Loucy (cell line): ENCODE results near the gene POU2AF2.

Experiments used
- H2AFZ ChIP-seq: fragments of 200-600 bp; sonication (generic); 2 replicates; pipeline ENCODE4 v1.6.0; 2016; ENCODE audit warnings: antibody characterized with exemption, mild to moderate bottlenecking, low read length, moderate library complexity
- H3F3A ChIP-seq: fragments of 200-600 bp; 2 replicates; pipeline ENCODE4 v1.6.0; 2016; ENCODE audit warnings: antibody characterized with exemption, low read depth, mild to moderate bottlenecking
- H3K27me3 ChIP-seq: fragments of 200-600 bp; sonication (generic); 2 replicates; pipeline ENCODE4 v1.6.1; 2014; ENCODE audit warnings: low read length, mild to moderate bottlenecking; ENCODE audit not compliant: insufficient read depth, poor library complexity, severe bottlenecking
- H3K36me3 ChIP-seq: fragments of 200-600 bp; sonication (generic); 2 replicates; pipeline ENCODE4 v1.6.1; 2016; ENCODE audit warnings: low read length; ENCODE audit not compliant: insufficient read depth
- H3K4me1 ChIP-seq: fragments of 200-600 bp; sonication (generic); 2 replicates; pipeline ENCODE4 v1.5.1; 2014; ENCODE audit warnings: low read length, mild to moderate bottlenecking; ENCODE audit not compliant: insufficient read depth, poor library complexity, severe bottlenecking
- H3K4me2 ChIP-seq: fragments of 200-600 bp; sonication (generic); 2 replicates; pipeline ENCODE4 v1.6.0; 2014; ENCODE audit warnings: antibody characterized with exemption, low read length, low read depth, mild to moderate bottlenecking; ENCODE audit not compliant: poor library complexity, severe bottlenecking
- H3K4me3 ChIP-seq: fragments of 200-600 bp; sonication (generic); 2 replicates; pipeline ENCODE4 v1.5.1; 2014; ENCODE audit warnings: low read length, mild to moderate bottlenecking, mixed read lengths; ENCODE audit not compliant: poor library complexity, severe bottlenecking
- H3K79me2 ChIP-seq: fragments of 200-600 bp; sonication (generic); 2 replicates; pipeline ENCODE4 v1.6.1; 2014; ENCODE audit warnings: low read length; ENCODE audit not compliant: insufficient read depth
- H3K9ac ChIP-seq: fragments of 200-600 bp; sonication (generic); 2 replicates; pipeline ENCODE4 v1.6.0; 2014; ENCODE audit warnings: mild to moderate bottlenecking, low read depth, low read length, moderate library complexity; ENCODE audit not compliant: poor library complexity, severe bottlenecking
- H3K9me2 ChIP-seq: fragments of 200-600 bp; sonication (generic); replicated peaks from 2 replicates; pipeline ENCODE4 v1.6.1; 2016; ENCODE audit warnings: low read depth, low read length, mixed read lengths
- H3K9me3 ChIP-seq: fragments of 200-600 bp; sonication (generic); 2 replicates; pipeline ENCODE4 v1.6.1; 2014; ENCODE audit warnings: mild to moderate bottlenecking, antibody characterized with exemption, low read length, low read depth; ENCODE audit not compliant: insufficient read depth
- H4K20me1 ChIP-seq: fragments of 200-600 bp; sonication (generic); 2 replicates; pipeline ENCODE4 v1.6.0; 2014; ENCODE audit warnings: antibody characterized with exemption, low read length, mild to moderate bottlenecking; ENCODE audit not compliant: insufficient read depth, poor library complexity, severe bottlenecking
- CTCF ChIP-seq: fragments of 200-600 bp; sonication (generic); conservative IDR thresholded peaks from 2 replicates; pipeline ENCODE4 v1.5.1; 2014; ENCODE audit warnings: mild to moderate bottlenecking, antibody characterized with exemption, low read length
- EZH2phosphoT487 ChIP-seq: fragments of 200-600 bp; IDR thresholded peaks from 2 replicates; pipeline ENCODE4 v1.6.1; 2018; ENCODE audit warnings: antibody characterized with exemption, mild to moderate bottlenecking, moderate library complexity, borderline replicate concordance

The POU2AF2 gene

GRCh38 chr11:111250936-111251335 lies 5.4 kb downstream of the POU2AF2 start:
- no peaks in the 10 kb centered on the region for H3K79me2 ChIP-seq
- no peaks in the 10 kb centered on the region for H3K4me1 ChIP-seq
- no peaks in the 10 kb centered on the region for H4K20me1 ChIP-seq
- H3K9ac ChIP-seq, result no peak overlapping the region
- H3K9me3 ChIP-seq, result no peaks in the 10 kb centered on the region
- no peaks in the 10 kb centered on the region for H3F3A ChIP-seq
- no peak overlapping the region for H2AFZ ChIP-seq
- H3K9me2 ChIP-seq, result no peaks in the 10 kb centered on the region
- H3K36me3 ChIP-seq, result no peaks in the 10 kb centered on the region
- no peak overlapping the region for H3K4me3 ChIP-seq
- TF ChIP-seq CTCF (no peak), EZH2phosphoT487 (no peak)
- H3K27me3 ChIP-seq, result peaks cover 6% of the 10 kb centered on the region
- no peak overlapping the region for H3K4me2 ChIP-seq

GRCh38 chr11:111253131-111253530 lies 7.6 kb downstream of the POU2AF2 start:
- H3K27me3 ChIP-seq, result peaks cover 6% of the 10 kb centered on the region
- no peaks in the 10 kb centered on the region for H3K4me1 ChIP-seq
- H2AFZ ChIP-seq, result no peak overlapping the region
- no peak overlapping the region for H3K9ac ChIP-seq
- no peaks in the 10 kb centered on the region for H3K9me3 ChIP-seq
- H3K4me3 ChIP-seq, result no peak overlapping the region
- no peaks in the 10 kb centered on the region for H3F3A ChIP-seq
- H3K4me2 ChIP-seq, result no peak overlapping the region
- no peak for TF ChIP-seq EZH2phosphoT487
- no peak for TF ChIP-seq CTCF
- no peaks in the 10 kb centered on the region for H3K9me2 ChIP-seq
- no peaks in the 10 kb centered on the region for H3K79me2 ChIP-seq
- no peaks in the 10 kb centered on the region for H3K36me3 ChIP-seq
- no peaks in the 10 kb centered on the region for H4K20me1 ChIP-seq

- Histone ChIP-seq H2AFZ (no peak overlapping the region), H3F3A (no peaks in the 10 kb centered on the region), H3K9me2 (no peaks in the 10 kb centered on the region), H3K27me3 (peaks cover 6% of the 10 kb centered on the region), H3K4me2 (no peak overlapping the region), H3K36me3 (no peaks in the 10 kb centered on the region), H3K4me3 (no peak overlapping the region), H3K4me1 (no peaks in the 10 kb centered on the region), H4K20me1 (no peaks in the 10 kb centered on the region), H3K9me3 (no peaks in the 10 kb centered on the region), H3K79me2 (no peaks in the 10 kb centered on the region), H3K9ac (no peak overlapping the region)
- TF ChIP-seq CTCF (no peak), EZH2phosphoT487 (no peak)
Observed at GRCh38 chr11:111253630-111254029, 8.1 kb downstream of the POU2AF2 start.
